Measurements from ENCODE around the gene PDIK1L.
A peak's percentile ranks its signal among the peaks of the same experiment; 100 is the strongest.

The PDIK1L gene

GRCh38 chr1:26111530-26112406 is at the start of gene PDIK1L:
PDIK1L (plus strand) TSS chr1:26111824; CDS start chr1:26114309, 2,485 bp downstream.
- peak; percentile 95 for DNase-seq

GRCh38 chr1:26064553-26064952 is 47.1 kb upstream of the PDIK1L start:
- no peak for DNase-seq

DNA sequence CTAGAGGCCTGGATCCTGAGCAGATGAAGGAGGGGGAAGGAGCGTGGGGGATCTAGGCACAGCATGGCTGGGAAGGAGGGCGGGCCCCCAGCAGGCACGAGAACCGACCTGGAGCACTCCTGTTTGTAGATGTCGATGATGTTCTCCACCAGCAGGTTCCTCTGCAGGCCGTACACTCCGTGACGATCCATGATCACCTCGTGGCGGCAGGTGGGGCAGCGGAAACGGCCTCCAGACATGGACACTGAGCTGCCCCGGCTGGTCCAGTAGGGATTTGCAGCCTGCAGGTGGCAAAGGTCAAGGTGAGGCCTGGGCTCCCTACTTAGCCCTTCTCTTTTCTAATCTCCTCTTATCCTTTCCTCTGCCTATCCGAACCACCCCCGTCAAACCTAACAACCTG is 45.5 kb upstream of the PDIK1L start:
- DNase-seq = no peak

GRCh38 chr1:26066857-26067256 is 44.8 kb upstream of the PDIK1L start:
- no peak for DNase-seq

DNA sequence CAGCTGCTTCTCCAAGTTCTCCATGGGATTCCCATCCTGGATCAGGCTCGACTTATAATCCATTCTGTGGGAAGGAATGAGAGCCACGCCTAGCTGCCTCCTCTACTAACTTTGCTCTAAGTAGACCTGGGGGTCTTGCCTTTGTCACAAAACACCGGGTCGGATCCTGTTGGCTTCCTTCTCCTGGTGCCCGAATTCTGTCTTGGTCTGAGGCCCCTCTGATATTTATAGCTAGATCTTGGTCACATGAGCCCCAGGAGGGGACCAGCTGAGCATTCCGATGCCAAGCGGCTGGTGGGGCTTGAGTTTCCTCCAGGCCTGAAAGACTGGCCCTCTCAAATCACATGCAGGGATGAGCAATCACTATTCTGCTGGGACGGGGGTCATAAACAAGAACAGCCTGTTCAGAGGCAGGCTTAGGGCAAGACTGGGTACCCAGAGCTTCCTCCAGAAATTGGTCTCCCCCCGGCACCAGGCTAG is 44.2 kb upstream of the PDIK1L start, which contains the start of gene TRIM63:
Gene TRIM63 (minus strand): TSS at position 199 of the 480 bp plus-strand sequence. CDS start 136 bp downstream, at position 63.
- no peak for DNase-seq

- DNase-seq = no peak
These were observed 41.7 kb upstream of the PDIK1L start for GRCh38 chr1:26069941-26070295.

DNA sequence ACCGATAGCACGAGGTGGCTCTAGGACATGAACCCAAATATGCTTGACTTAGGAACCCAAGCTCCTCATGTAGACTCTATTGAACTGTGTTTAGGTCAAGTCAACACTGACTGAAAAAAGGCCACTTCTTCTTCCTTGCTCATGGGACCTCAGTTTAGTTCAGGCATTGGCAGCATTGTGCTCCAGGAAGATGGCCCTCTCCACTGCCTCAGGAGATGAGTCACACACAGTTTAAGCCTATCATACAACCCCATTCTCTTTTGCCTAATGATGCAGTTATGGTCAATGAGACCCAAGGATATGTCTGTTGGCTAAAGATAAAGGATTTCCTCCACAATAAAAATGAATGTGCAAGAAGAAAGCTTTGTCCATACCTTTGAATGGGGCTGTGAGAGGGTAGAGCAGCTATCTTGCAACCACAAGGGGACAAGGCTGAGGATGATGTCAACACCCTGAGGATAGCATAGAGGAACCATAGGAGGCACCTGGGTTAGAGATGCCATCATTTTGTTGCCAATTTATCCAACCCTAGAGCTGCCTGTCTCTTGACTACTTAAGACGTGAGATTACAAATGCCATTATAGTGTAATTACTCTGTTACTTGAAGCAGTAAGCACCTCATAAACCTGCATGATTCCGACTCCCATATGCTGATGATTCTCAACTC is 41.2 kb upstream of the PDIK1L start:
- no peak for DNase-seq

DNA sequence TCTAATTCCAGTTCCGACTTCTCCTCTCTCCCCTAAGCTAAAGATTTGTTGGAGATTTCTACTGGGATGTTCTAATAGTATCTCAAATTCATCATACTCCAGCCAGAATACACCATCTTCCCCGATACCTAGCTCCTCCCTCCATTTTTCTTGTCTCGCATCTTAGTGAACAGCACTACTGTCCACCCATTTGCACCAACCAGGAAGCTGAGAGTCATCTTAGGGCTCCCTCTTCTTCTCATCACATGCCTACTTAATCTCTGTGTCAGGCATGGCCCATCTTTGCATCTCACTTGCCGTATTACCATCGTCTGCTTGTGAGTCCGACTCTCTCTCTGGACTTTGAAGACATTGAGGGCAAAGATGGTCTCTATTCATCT is 40.7 kb upstream of the PDIK1L start:
- no peak for DNase-seq

GRCh38 chr1:26072305-26072704 is 39.3 kb upstream of the PDIK1L start:
- DNase-seq = no peak

DNA sequence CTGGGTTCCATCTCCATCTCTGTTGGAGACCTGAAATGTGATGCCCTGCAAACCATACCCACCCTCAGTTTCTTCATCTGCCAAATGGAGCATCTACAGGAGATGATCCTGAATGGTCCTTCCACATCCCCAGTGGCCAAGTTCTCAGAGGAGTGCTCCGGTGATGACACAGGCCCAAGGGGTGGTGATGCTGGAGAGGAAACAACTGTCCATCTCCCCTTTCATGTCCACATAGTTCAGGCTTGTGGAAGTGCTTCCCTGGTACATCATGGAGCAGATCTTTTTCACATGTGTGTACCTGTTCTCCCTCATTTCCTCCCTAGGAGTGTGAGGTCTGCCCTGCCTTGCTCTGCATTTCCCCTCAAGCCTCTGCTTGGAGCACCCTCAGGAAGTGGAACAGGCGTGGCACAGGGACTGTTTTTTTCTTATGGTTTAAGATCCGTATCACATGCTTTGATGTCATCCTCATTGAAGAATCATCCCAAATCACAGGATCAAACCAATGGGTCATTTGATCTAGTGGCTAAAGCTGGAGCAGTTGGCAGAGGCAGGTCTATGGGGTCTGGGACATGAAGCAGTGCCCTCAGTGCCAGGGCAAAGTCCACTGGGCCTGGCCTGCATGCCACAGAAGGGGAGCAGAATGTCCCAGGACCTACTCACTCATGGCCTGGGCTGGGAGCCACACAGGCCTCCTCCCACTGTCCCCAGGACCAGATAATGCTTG is 36.0 kb upstream of the PDIK1L start:
- DNase-seq = no peak

- no peak for DNase-seq
These were observed 34.1 kb upstream of the PDIK1L start for GRCh38 chr1:26077524-26077923.

GRCh38 chr1:26078286-26079177 is 33.1 kb upstream of the PDIK1L start:
- DNase-seq = no peak

DNA sequence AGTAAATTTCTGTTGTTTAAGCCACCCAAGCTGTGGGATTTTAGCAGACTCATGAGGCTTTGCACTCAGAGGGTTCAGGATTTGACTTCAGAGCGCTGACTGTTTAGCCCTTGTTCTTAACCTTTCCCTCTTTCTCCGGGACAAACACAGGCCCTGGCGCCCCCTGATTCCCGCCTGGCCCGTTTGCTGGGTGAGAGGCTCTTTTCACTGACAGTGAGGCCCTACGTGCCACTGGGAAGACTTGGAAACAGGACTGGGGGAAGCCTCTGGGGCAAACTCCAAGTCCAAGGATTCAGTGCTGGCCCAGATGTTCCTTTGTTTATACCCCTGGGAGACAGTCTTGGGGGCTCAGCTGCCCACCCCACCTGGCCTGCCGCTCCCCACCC is 32.5 kb upstream of the PDIK1L start:
- no peak for DNase-seq

GRCh38 chr1:26079960-26080814 is 31.4 kb upstream of the PDIK1L start:
- no peak for DNase-seq

DNA sequence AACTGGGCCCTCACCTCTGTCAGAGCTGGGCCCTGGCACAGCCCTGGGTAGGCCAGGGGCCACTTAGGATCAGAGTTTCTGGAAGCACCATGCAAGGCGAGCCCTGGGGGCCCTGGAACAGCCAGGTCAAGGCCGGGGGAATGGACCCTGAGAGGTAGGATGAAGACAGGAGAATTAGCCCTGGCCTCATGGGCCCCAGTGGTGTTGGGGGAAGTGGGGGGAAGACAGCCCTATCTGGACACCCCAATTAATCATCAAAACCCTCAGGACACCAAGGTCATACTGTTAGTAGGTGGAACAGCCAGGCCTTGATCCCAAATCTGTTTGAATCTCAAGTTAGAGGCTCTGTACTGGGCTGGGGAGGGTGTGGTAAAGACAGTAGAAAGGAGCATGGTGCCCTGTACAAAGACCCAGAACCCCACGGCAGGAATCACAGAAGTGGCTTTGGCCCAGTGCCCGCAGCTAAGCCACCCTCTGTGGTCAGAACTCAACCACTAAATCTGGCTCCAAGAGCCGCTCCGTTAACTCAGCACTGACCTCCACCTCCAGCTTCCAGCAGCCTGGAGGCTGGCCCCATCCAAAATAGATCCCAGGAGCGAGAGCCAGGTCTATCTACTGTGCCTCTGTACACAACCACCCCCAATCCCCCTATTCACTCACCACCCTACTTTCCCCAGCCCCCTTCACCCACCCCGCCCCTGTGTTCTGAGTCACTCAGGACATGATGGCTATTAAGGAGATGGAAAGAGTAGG is 30.2 kb upstream of the PDIK1L start:
- no peak for DNase-seq

DNA sequence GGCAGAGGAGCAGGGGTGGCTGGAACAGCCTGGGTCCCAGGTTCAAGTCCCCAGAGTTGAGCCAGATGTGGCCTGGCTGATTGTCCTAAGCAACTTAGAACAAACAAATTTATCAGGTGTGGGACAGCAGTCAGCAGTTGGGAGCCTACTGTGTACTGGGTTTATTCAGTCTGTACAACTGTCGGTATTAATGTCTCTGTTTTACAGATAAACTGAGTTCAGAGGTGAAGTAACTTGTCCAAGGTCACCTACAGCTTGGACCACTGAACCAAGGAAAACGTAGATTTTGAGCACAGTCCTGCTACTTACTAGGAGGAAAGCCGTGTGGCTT is 29.6 kb upstream of the PDIK1L start:
- no peak for DNase-seq

GRCh38 chr1:26083208-26083607 is 28.4 kb upstream of the PDIK1L start:
- DNase-seq = no peak

GRCh38 chr1:26084091-26084561 is 27.5 kb upstream of the PDIK1L start:
- no peak for DNase-seq

GRCh38 chr1:26084844-26085243 is 26.8 kb upstream of the PDIK1L start:
- DNase-seq = no peak

- no peak for DNase-seq
These were observed 22.5 kb upstream of the PDIK1L start for GRCh38 chr1:26089125-26089524.

DNA sequence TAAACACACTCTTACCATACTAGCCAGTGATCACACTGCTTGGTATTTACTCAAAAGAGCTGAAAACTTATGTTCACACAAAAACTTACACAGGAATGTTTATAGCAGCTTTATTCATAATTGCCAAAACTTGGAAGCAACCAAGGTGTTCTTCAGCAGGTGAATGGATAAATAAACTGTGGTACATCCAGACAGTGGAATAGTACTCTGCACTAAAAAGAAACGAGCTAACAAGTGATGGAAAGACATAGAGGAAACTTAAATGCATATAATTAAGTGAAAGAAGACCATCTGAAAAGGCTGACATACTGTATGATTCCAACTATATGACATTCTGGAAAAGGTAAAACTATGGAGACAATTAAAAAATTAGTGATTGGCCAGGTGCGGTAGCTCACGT is 20.7 kb upstream of the PDIK1L start:
- no peak for DNase-seq
